HPDE6-E6E7 (cell line): ENCODE measurements around the gene TSSC4.
"Not testable (repeated sequence)": the region's sequence is repeated elsewhere in the genome, so short reads cannot be mapped to it uniquely, and the experiment has no call there.

Experiments used
- DNase-seq: peaks from one replicate; pipeline ENCODE4 v3.0.0; 2011; ENCODE audit warnings: missing footprints; ENCODE audit errors: extremely low spot score

Gene TSSC4

GRCh38 chr11:2400069-2400761, at the start of gene TSSC4:
TSS of gene TSSC4 (plus strand) at chr11:2400750. CDS start at chr11:2402634, 1,884 bp downstream.
- DNase-seq: peak; percentile 98

GRCh38 chr11:2351701-2352100, 48.8 kb upstream of the TSSC4 start:
- DNase-seq: no peak

GRCh38 chr11:2352420-2352819, 48.1 kb upstream of the TSSC4 start:
- no peak for DNase-seq

GRCh38 chr11:2355000-2355644, 45.4 kb upstream of the TSSC4 start:
- DNase-seq: no peak

GRCh38 chr11:2357246-2357645, 43.3 kb upstream of the TSSC4 start:
- DNase-seq: no peak

- not testable (repeated sequence) for DNase-seq
Observed at GRCh38 chr11:2357651-2358050, 42.9 kb upstream of the TSSC4 start.

GRCh38 chr11:2358754-2359442, 41.7 kb upstream of the TSSC4 start:
- no peak for DNase-seq

- DNase-seq: no peak
Observed at GRCh38 chr11:2359557-2359956, 41.0 kb upstream of the TSSC4 start.

GRCh38 chr11:2360081-2360642, 40.4 kb upstream of the TSSC4 start:
- DNase-seq: no peak

GRCh38 chr11:2361565-2361964, 39.0 kb upstream of the TSSC4 start:
- DNase-seq: no peak

- no peak for DNase-seq
Observed at GRCh38 chr11:2362414-2362813, 38.1 kb upstream of the TSSC4 start.

- no peak for DNase-seq
Observed at GRCh38 chr11:2363130-2363529, 37.4 kb upstream of the TSSC4 start.

GRCh38 chr11:2363577-2364370, 36.8 kb upstream of the TSSC4 start:
- DNase-seq: no peak

GRCh38 chr11:2364386-2364785, 36.2 kb upstream of the TSSC4 start:
- not testable (repeated sequence) for DNase-seq

GRCh38 chr11:2365571-2366210, 34.9 kb upstream of the TSSC4 start:
- DNase-seq: no peak

- no peak for DNase-seq
Observed at GRCh38 chr11:2366276-2366675, 34.3 kb upstream of the TSSC4 start.

GRCh38 chr11:2366733-2367132, 33.8 kb upstream of the TSSC4 start:
- no peak for DNase-seq

GRCh38 chr11:2367266-2368160, 33.0 kb upstream of the TSSC4 start:
- no peak for DNase-seq

GRCh38 chr11:2368178-2368850, 32.2 kb upstream of the TSSC4 start:
- no peak for DNase-seq

GRCh38 chr11:2368851-2369180, 31.7 kb upstream of the TSSC4 start:
- DNase-seq: no peak
